Mucosa of descending colon (tissue), 3 donors: ENCODE data around the gene MYLK. TPM values are rescaled to one million over a fixed set of nuclear protein-coding genes. Genes with fewer than 3 reads are reported as not detected.

Source experiments
- ATAC-seq: fragments of 200-7000 bp; cut with Tn5 transposase; one replicate; pipeline ENCODE4 v1.9.1; 2020; ENCODE audit warnings: mild to moderate bottlenecking, moderate library complexity
- DNase-seq, 3 donors: peaks; one replicate each; pipeline ENCODE4 v3.0.0-alpha.2; 2020
- H3K36me3 ChIP-seq: fragments of 200-600 bp; one replicate; pipeline ENCODE4 v1.8.0; 2021; ENCODE audit warnings: low read depth, mild to moderate bottlenecking
- H3K4me1 ChIP-seq: fragments of 200-600 bp; one replicate; pipeline ENCODE4 v1.8.0; 2021; ENCODE audit warnings: low read depth, mild to moderate bottlenecking
- H3K4me3 ChIP-seq: fragments of 200-600 bp; one replicate; pipeline ENCODE4 v1.8.0; 2021; ENCODE audit warnings: mild to moderate bottlenecking
- H3K9me3 ChIP-seq: fragments of 200-600 bp; one replicate; pipeline ENCODE4 v1.8.0; 2021; ENCODE audit warnings: mild to moderate bottlenecking
- CTCF ChIP-seq: fragments of 200-600 bp; IDR thresholded peaks from one replicate; pipeline ENCODE4 v1.8.0; 2022; ENCODE audit warnings: antibody characterized with exemption, mild to moderate bottlenecking
- intact Hi-C, 2 donors: fragments of 100-400 bp; cut with DNase I in 1 of 2; cut with micrococcal nuclease in 1 of 2; formaldehyde crosslinking; loops; one replicate each; pipeline versions ENCODE4 v1.11.0 to v1.11.1; 2022; cut with DNase I, micrococcal nuclease
- total RNA-seq, 3 donors: library from RNA; stranded (reverse); fragmentation: NEBNext Ultra II Directional in 2 of 3; extraction: Animal tissue kit (Norgen Biotek cat#: 25700) in 2 of 3; gene quantifications; one replicate each; pipeline versions ENCODE4 v1.2.1 to v1.2.4, GENCODE V29; 2021 to 2023
- donor health status: DM: no; HTN: no; CAD: no; lungs with moderate emphysema.
- donor health status: DM: no; HTN: no; CAD: no.
- donor health status: DM: no; HTN: yes; CAD: no.

Gene MYLK
- total RNA-seq, 3 donors from 2014 or later: 157 to 1,614 (median 175) TPM

- no peak overlapping the region for H3K4me3 ChIP-seq
- H3K4me1 ChIP-seq: peaks cover 15% of the 10 kb centered on the region
- no peak for ATAC-seq
- no peak for DNase-seq
- no peak for TF ChIP-seq CTCF
- intact Hi-C loops: loop anchor here in 1 of 2 donors (10.0 kb wide), 1 partner anchor 53 kb away; no protein-coding TSS in a partner anchor
- H3K36me3 ChIP-seq: no peaks in the 10 kb centered on the region
- H3K9me3 ChIP-seq: no peaks in the 10 kb centered on the region
Observed at GRCh38 chr3:123651449-123652341, 232.4 kb downstream of the MYLK start.

GRCh38 chr3:123650101-123650500 is 234.0 kb downstream of the MYLK start:
- intact Hi-C loops: loop anchor here in 1 of 2 donors (10.0 kb wide), 1 partner anchor 55 kb away; no protein-coding TSS in a partner anchor
- Histone ChIP-seq H3K4me1 (peaks cover 12% of the 10 kb centered on the region), H3K36me3 (no peaks in the 10 kb centered on the region), H3K4me3 (no peak overlapping the region), H3K9me3 (no peaks in the 10 kb centered on the region)
- no peak for TF ChIP-seq CTCF
- no peak for ATAC-seq
- no peak for DNase-seq

- intact Hi-C loops: no loop called here
- TF ChIP-seq CTCF: no peak
- ATAC-seq (no peak), DNase-seq (no peak)
- Histone ChIP-seq H3K36me3 (no peaks in the 10 kb centered on the region), H3K4me1 (peaks cover 12% of the 10 kb centered on the region), H3K9me3 (no peaks in the 10 kb centered on the region), H3K4me3 (no peak overlapping the region)
Observed at GRCh38 chr3:123648696-123649405, 235.3 kb downstream of the MYLK start.

GRCh38 chr3:123644358-123644757 is 239.8 kb downstream of the MYLK start:
- no peaks in the 10 kb centered on the region for H3K9me3 ChIP-seq
- intact Hi-C loops: loop anchor here in 1 of 2 donors (5.0 kb wide), 1 partner anchor 78 kb away; no protein-coding TSS in a partner anchor
- no peak for ATAC-seq
- no peaks in the 10 kb centered on the region for H3K36me3 ChIP-seq
- H3K4me1 ChIP-seq: no peaks in the 10 kb centered on the region
- no peak for DNase-seq
- no peak overlapping the region for H3K4me3 ChIP-seq
- no peak for TF ChIP-seq CTCF

GRCh38 chr3:123642957-123643330 is 241.2 kb downstream of the MYLK start:
- DNase-seq: no peak
- intact Hi-C loops: loop anchor here in 1 of 2 donors (5.0 kb wide), 1 partner anchor 79 kb away; no protein-coding TSS in a partner anchor
- Histone ChIP-seq H3K9me3 (no peaks in the 10 kb centered on the region), H3K4me3 (no peak overlapping the region), H3K4me1 (no peaks in the 10 kb centered on the region), H3K36me3 (no peaks in the 10 kb centered on the region)
- ATAC-seq: no peak
- no peak for TF ChIP-seq CTCF
